Activated CD8-positive, alpha-beta memory T cell treated with anti-CD3 and anti-CD28 coated beads for 4 hours (primary cell): ENCODE data around the gene NVL.

Experiments
- DNase-seq, 2 donors: peaks; one replicate each; pipeline ENCODE4 v3.0.0-alpha.2; 2020; ENCODE audit warnings: low read depth in 2 of 2

The NVL gene

GRCh38 chr1:224198572-224198971 lies 131.4 kb downstream of the NVL start:
- DNase-seq = no peak

GRCh38 chr1:224196813-224197600 lies 133.0 kb downstream of the NVL start:
- DNase-seq = no peak

DNA sequence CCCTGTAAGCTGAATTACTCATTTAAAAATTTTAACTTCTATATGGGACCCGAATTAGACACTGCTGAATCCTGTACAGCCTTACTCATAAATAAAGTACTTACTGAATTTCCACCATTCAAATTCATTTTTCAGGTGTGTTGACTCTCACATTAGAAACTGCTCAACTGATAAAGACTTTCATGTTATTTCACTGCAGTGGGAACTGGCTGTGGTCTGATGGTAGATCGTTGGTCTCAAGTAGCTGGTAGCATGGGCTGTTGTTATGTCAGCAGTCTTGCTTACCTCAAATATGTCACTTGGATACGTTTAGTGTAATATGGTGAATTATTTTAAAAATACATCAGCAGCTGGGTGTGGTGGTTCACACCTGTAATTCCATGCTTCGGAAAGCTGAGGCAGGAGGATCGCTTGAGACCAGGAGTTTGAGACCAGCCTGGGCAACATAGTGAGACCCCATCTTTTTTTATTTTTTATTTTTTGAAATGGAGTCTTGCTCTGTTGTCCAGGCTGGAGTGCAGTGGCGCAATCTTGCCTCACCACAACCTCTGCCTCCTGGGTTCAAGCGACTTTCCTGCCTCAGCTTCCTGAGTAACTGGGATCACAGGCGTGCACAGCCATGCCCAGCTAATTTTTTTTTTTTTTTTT lies 136.5 kb downstream of the NVL start:
- DNase-seq = no peak

GRCh38 chr1:224192082-224192788 lies 137.7 kb downstream of the NVL start:
- no peak for DNase-seq

DNA sequence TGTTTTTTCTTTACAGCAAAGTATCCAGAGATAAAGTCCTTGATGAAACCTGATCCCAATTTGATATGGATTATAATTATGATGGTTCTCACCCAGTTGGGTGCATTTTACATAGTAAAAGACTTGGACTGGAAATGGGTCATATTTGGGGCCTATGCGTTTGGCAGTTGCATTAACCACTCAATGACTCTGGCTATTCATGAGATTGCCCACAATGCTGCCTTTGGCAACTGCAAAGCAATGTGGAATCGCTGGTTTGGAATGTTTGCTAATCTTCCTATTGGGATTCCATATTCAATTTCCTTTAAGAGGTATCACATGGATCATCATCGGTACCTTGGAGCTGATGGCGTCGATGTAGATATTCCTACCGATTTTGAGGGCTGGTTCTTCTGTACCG lies 140.4 kb downstream of the NVL start:
- no peak for DNase-seq

GRCh38 chr1:224188286-224188685 lies 141.7 kb downstream of the NVL start:
- no peak for DNase-seq

GRCh38 chr1:224185208-224185607 lies 144.8 kb downstream of the NVL start:
- DNase-seq = no peak

GRCh38 chr1:224183591-224184312 lies 146.2 kb downstream of the NVL start:
- DNase-seq = peak in 1 of 2 donors; percentile 19

DNA sequence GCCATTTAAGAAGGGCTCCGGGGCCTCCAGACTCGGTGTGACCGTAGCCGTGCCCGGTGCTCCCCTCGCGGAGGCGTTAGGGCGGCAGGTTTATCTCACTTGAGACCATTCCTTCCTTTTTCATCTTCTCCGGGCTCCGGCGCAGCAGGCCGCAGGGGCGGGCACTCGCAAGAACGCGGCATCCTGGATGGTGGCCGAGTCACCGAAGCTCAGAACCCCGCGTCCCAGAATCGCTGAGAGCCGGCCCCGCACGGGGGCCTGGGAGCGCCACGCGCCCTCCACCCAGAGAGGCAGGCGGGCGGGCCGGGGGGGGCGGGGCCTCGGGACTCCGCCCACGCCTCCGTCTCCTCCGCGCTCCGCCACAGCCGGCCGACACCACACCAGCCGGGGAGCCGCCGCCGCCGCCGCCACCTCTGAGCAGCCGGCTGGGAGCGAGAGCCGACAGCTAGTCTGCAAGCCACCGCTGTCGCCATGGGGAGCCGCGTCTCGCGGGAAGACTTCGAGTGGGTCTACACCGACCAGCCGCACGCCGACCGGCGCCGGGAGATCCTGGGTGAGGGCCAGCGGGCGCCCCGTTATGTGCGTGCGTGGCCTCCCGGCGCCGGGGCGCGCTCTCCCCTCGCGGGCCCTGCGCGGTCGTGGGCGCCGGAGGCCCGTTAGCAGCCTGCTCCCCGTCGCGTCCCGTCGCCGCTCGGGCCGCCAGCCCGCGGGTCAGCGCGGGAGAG lies 146.9 kb downstream of the NVL start, which contains the start of gene DEGS1:
TSS of gene DEGS1 (plus strand) at position 375 of the 725 bp plus-strand sequence. CDS start at position 472, 97 bp downstream.
- DNase-seq = peak; percentile 57 to 64

DNA sequence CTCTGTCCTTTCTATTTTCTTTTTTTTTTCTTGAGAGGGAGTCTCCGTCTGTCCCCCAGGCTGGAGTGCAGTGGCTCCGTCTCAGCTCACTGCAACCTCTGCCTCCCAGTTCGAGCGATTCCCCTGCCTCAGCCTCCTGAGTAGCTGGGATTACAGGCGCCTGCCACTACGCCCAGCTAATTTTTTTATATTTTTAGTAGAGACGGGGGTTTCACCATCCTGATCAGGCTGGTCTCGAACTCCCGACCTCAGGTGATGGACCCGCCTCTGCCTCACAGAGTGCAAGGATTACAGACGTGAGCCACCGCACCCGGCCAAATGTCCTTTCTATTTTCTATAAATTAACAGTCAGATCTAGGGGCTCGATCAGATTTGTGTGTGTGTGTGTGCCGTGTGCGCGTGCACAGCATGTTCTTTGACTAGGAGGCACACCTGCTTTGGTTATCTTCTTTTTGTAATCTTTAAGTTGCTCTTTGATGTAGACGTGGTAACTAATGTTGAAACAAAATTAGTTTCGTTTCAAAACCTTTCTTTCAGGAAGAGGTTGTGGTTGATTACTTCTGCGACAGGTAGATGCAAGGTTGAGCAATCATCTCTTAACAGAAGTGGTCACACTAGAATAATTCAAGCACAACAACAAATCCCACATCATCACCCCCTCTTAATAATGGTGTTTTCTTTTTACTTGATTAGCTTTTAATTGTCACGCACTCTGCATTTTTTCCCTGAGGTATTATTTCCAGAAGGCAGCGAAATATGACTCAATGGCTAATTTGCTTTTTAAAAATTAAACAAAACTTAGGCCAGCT lies 147.7 kb downstream of the NVL start:
- DNase-seq = no peak

GRCh38 chr1:224181453-224181810 lies 148.5 kb downstream of the NVL start:
- DNase-seq = no peak

GRCh38 chr1:224180783-224181452 lies 149.1 kb downstream of the NVL start:
- DNase-seq = no peak

DNA sequence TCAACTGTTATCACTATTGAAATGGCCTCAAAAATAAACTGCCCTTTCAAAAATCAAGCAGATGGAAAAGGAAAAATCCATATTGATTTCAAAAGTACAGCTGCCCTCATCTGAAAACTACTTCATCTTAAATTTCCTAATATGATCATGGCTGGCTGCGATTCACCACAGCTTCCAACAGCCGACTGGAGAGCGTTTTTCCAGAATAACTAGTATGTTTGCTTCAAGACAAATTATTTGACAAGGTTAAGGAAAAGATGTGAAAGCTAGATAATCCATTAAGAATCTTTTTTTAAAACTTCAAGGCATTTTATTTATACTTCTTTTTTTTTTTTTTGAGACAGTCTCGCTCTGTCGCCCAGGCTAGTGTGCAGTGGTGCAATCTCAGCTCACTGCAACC lies 151.1 kb downstream of the NVL start:
- no peak for DNase-seq

DNA sequence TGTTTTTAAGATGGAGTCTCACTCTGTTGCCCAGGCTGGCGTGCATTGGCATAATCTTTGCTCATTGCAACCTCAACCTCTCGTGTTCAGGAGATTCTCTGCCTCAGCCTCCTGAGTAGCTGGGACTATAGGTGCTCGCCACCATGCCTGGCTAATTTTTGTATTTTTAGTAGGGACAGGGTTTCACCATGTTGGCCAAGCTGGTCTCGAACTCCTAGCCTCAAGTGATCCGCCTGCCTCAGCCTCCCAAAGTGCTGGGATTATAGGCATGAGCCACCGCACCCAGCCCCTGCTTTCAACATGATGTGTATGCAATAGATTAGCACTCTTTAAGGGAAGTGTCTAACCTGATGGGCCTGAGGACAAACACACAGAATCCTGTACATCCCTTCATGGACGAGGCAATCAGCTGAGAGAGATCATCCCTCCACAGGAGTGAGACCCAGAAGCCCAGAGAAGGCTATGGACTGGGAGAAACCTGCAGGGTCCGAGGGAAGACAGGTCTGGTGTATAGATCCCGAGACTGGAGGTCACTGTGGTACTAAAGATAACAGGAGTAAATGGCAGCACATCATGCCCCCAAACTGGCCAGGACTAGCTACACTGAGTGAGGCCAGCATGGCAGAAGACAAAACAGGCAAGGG lies 152.5 kb downstream of the NVL start:
- no peak for DNase-seq
